ENCODE data around the gene PDZD2.
"Not testable (repeated sequence)": the region's sequence is repeated elsewhere in the genome, so short reads cannot be mapped to it uniquely, and the experiment has no call there.

PDZD2 gene

DNA sequence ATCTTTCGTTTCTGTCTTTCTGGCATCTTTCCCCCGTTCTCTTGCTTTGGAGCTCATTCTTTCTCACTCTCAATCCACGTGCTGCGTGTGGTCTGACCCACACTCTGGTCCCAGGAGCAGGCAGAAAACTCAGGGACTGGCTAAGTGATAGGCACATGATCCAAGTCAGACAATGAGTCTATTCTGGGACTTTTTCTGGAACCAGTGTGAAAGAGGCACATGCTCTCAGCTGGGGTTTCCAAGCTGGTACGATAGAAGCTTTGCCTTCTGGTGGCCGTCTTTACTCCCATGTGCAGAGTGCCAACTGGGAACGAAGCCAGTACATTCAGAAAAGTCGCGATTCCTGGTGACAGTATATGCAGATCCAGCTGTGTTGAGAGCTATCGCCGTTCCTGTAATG is 94.4 kb downstream of the PDZD2 start:
- DNase-seq (ENCODE audit: low spot score), result no peak

DNA sequence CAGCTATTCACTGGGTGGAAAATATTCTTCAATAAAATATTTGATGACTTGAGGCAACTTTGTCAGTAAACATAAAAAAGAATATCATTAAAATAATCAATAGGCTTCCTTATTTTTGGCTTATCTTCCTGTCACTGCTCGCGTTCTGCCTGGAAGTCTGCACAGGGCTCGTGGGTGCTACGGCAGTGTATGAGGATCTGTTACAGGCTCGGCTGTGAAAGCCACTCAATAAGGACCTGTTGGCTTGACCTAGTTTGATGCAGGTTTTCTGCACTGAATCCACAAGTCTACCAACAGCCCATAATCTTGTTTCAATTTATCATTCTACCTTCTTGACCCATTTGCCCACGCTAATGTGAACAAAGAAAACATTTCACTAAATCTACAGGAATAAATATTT is 97.2 kb downstream of the PDZD2 start:
- no peak for DNase-seq (ENCODE audit: low spot score)

DNA sequence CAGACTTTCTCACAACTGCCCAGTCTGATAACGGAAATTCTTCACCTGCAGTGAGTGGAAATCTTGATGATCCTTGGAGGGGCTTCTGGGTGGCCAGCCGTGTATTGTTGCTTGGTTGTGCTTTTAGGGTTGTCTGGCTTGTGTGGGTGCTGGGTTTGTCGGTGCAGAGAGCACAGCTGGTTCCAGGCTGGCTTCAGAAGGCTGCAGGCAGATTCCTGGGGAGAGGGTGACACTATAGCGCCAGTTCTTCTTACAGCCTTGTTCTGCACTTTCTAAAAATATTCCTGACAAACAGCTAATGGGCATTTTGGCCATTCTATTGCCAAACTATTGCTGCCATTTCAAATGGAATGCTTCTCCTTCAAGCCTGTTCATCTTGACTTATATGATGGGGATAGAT is 99.3 kb downstream of the PDZD2 start:
- DNase-seq (ENCODE audit: low spot score), result no peak

DNA sequence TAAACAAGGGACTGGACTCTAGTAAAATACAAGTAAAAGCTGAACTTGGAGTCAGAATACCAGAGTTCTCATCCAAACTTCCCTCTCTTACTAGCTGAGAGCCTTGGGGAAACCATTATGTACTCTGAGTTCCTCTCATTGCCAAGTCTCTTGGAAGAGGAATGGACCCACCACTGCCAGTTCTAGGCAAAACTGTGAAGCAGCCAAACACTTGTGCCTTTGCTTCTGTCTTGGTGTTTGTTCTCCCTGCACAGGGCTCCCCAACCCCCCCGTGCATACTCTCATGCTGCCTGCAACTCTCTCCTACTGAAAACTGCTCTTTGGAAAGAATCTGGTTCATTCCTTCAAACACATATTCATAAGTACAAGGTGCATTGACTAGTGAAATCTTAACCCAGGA is 102.6 kb downstream of the PDZD2 start:
- no peak for DNase-seq (ENCODE audit: low spot score)

DNA sequence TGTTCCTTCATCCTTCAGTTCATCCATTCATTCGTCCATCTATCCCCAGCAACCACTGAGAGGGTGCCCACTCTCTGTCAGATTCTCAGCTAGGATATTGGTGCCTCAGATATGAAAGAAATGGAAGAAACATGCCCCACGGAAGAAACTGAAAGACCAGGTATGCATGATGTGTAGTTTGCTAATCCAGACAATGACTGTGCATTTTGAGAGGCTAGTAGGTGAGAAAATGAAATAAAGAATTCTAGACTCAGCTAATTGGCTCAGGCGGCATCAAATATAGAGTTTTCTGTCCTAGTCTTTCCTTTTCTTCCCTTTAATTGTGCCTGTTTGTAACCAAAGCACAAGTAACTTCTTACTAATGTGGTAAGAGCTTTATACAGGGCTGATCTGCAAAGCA is 104.7 kb downstream of the PDZD2 start:
- DNase-seq (ENCODE audit: low spot score), result no peak

DNA sequence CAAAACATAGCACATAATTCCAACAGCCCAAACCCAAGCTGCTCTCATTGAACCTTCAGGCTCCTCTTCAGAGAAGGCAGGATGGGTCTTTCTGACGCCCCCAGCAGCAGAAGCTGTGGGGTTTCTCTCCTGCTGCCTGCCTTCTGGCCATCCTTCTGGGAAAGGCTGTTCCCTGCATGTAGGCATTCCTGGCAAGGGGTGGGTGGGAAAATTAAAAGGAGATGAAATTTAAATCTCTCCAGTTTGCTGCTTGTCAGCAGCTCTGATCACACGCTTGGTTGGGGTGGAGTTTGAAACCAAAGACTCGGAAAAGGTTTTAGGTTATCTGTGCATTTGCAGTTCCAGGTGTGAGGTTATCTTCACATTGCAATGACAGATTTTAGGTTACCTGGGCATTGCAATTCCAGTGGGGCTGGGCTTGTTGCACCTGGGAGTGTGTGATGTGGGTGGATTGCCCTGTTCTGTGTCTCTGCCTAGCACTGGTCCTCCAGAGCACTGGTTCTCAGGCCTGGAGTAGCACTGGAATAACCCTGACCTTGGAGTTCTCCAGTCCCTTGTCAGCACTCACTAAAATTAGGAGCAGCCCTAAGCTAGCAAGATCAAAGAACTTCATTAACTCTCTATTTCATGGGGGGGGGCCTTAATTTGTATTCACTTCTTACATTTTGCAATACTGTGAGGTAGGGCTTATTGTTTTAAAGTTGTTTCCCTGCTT is 109.7 kb downstream of the PDZD2 start:
- DNase-seq (ENCODE audit: low spot score), result no peak

DNA sequence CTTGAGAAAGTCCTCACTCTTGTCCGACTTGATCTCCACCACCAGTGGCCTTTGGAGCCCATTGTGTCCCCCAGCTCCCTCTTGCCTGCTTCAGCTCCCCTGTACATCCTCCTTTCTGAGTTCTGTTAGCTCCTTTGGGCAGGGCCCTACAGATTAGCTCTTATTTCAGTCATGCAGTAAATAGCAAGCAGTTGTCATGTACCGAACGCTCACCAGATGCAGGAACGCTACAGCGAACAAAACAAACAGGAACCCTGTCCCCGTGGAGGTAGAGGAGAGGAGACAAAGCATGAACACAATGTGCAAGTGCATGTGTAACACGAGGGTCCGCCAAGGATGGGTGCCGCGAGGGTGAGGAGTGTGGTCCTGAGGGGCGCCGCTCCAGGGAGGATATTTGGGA is 111.3 kb downstream of the PDZD2 start:
- no peak for DNase-seq (ENCODE audit: low spot score)

DNA sequence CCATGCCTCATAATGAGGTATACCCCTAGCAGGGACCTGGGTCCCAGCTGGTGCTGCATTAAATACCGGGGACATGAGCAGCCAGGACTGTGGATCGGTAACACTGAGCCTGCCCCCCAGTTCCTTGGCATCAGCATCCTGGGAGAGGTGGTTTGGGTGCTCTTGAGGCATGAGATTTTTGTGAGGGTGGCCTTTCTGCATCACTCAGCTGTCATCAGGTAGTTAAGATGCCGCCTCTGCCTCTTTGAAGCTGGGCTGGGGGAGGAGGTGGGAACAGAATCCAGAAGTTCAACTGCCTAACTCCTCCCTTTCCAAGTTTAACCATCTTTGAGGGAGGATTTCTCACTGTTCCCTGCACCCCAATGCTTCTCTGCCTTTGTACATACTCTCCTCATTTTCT is 112.7 kb downstream of the PDZD2 start:
- DNase-seq (ENCODE audit: low spot score), result no peak

DNA sequence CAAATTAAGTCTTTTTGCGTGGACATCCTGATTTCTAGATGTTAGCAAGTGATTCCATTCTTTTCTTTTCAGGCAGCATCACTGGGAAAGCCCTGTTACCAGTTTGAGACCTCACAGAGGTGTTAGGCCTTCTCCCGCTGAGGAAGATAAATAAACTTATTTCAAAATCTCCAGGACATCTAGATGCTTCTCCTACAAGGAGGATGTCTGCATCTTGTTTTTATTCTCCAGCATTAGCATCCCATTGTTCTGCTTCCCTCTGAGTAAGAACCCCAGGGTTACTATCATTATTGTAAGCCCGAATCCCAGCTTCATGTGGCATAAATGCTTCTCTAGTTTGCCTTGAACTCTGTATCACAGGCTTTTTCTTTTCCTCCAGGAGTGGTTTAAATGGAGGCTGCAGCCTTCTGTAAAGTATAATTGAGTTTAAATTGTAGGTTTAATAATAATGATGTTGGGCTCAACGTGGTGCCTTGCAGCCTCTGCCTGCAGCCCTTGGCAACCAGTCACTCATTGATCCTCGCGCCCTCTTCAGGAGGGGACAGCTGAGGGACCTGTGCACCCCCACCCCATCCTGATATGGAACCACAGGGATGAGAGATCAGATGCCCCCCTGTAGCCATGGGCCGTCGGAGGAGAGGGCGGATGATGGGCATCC is 114.9 kb downstream of the PDZD2 start:
- DNase-seq (ENCODE audit: low spot score), result no peak

DNA sequence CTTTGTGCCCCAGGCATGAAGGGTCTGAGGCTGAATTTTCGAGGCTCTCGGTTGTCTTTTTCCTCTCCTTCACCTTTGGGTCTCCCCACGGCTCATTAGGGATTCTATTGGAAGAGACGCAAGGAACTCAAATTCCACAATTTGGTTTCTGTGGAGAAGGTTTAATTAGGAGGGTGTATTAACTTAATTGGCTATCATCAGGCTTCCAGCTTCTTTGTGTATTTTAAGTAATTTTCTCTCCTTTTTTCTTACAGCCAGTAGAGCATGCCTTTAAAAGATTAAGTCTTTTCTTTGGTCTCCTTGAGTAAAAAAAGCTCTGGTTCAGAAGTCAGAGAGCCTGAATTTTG is 115.4 kb downstream of the PDZD2 start:
- DNase-seq (ENCODE audit: low spot score), result no peak

DNA sequence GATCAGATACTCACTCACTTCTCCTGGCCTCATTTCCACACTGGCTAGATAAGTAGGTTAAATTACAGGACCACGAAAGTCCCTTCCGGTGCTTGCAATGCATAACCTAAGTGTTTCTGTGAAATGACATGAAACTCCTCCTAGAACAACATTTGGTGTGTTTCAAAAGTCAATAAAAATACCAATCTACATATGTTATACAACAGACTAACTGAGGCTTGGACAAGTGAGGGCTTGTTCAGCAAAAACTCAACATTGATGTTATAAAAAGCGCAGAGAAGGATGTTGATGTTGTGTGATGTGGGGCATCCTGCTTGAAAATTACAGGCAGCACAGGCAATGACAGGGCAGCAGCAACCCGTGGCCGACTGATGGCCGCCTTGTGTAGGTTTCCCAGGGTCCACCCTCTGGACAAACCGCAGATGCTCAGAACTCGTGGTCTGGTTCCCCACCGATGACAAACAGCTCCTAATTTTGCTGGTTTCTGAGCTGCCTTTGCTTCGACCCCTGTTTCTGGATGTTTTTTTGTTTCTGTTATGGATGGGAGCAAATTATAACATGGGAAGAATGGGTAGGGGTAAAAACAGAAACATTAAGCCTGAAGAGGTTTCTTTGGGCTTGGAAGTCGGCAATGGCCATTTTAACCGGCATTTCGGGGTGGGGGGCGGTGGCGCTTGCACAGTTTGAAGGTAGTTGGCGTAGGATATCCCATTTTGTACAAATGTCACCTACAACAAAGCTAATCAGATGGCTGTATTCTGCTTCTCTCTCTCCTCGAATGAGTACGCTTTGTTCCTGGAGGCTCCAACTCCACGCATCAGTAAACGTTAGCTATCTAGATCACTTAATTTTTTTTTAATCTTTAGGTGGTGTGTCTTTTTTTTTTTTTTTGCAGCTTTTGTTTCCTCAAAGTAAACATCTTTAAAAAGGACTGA is 116.1 kb downstream of the PDZD2 start:
- no peak for DNase-seq (ENCODE audit: low spot score)

DNA sequence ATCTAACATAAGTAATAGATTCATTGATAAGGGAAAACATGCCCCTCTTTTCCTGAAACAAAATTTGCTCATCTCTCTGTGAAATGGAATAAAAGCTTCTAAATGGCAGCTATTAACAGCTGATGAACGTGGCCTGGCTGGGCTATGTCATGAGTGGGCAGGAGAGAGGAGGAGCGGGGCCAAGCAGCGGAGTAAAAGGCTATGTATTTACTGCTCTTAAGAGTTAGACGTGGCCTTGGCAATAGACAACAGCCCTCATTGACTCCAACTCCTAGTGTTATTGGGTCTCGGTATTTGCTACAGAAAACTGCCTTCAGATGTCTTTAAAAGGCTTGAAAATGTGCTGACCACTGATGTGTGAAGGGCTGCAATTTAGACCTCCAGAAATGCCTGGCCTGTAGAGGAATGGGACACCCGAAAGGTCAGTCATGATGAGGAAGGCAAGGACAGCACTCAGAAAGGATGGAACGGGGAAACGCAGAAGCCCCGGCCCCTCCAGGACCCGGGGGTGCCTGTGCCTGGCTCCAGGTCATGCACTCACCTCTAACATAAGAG is 116.8 kb downstream of the PDZD2 start:
- no peak for DNase-seq (ENCODE audit: low spot score)

DNA sequence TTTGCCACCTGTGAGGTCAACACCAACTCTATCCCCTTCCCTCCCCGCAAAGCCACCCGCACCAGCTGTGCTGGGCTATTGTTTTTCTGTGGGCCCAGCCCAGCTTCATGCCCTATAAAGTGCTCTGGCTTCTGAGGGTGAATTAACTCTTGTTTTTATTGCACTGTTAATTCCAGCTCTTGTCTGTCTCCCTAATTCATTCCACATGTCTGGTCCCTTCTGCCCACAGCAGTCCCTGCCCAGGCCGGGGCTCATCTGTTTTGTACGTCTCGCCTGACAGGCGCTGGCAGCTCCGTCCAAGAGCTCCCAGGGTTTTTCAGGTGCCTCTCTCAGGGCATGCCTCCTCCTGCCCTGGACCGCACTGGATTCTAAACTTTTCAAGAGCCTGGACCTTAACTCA is 118.9 kb downstream of the PDZD2 start:
- DNase-seq (ENCODE audit: low spot score), result no peak

DNA sequence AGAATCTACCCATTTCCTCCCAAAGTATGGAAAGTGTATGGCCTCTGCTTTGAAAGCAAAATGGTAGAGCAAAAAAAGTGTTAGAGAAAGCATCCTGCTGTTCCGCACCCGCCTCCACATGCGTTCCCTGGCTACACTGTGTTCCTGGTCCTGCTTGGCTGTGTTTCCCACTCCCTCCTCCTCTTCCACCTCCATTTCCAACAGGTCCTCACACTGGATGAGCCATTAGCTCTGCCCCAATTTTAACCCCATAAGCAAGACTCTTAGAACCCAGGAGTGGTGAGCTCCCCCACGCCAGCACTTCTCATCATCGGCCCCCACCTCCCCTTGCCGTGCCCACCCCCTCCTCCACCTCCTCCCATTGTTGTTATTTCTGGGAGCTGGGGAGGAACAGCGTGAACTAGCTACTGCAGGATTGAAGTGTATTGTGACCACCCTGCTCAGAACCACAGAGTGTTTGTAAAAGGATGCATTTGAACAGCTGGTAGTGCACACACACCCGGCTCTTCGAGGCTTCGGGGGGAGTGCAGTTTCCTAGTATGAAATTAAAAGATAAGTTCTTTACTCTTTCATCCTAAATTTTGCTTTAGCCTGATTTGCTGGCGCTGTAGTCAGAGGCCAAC is 120.0 kb downstream of the PDZD2 start:
- no peak for DNase-seq (ENCODE audit: low spot score)

DNA sequence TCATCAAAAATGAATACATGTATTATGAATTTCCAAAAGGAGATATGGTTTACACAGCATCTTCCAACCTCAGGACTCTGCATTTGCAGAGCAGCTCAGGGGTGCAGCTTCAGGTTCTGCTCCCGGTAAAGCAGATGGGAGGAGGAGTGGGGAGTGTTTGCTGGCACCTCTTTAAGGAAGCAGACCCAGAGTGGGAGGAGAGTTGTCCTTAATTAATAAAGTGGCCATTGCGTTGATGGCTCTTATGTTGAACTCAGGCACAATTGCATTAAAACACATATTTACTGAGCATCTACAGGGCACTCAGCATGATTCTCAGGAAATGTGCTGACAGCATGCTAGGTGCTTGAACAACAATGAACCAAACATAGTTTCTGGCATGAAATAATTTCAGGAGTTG is 121.0 kb downstream of the PDZD2 start:
- DNase-seq (ENCODE audit: low spot score), result no peak

DNA sequence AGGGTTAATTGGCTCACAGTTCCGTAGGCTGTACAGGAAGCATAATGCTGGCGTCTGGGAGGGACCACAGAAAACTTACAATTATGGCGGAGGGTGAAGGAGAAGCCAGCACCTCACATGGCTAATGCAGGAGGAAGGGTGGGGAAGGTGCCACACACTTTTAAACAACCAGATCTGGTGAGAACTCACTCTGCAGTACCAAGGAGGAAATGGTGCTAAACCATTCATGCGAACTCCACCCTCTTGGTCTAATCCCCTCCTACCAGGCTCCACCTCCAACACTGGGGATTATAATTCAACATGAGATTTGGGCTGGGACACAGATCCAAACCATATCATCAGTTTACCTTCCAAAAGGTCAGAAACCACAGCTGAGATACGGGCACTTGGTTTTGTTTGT is 122.9 kb downstream of the PDZD2 start:
- no peak for DNase-seq (ENCODE audit: low spot score)

DNA sequence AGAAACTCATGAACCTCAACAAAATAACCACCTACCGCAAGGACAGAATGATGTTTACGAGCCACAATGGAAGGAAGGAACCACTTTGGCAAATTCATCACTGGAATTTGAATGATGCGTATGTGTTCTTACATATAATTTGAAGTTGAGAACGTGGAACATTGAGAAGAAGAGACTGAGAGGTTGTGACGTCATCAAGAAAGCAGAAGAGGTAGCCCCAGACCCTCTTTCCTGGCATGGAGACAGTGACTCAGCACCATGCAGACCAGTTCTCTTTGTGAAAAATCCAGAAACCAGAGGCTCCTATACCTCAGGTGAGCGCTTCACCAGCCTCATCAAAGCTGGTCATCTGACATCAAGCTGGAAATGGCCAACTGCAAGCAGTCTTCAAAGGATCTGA is 124.5 kb downstream of the PDZD2 start:
- no peak for DNase-seq (ENCODE audit: low spot score)

DNA sequence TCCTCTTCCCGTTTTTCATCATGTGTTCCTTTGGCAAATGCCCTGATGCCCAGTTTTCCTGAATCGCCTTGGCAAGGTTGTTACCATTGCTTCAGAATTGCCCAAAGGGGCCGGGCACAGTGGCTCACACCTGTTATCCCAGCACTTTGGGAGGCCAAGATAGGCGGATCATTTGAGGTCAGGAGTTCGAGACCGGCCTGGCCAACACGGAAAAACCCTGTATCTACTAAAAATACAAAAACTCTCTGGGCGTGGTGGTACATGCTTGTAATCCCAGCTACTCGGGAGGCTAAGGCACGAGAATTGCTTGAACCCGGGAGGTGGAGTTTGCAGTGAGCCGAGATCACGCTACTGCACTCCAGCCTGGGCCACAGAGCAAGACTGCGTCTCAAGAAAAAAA is 125.8 kb downstream of the PDZD2 start:
- DNase-seq (ENCODE audit: low spot score), result not testable (repeated sequence)

DNA sequence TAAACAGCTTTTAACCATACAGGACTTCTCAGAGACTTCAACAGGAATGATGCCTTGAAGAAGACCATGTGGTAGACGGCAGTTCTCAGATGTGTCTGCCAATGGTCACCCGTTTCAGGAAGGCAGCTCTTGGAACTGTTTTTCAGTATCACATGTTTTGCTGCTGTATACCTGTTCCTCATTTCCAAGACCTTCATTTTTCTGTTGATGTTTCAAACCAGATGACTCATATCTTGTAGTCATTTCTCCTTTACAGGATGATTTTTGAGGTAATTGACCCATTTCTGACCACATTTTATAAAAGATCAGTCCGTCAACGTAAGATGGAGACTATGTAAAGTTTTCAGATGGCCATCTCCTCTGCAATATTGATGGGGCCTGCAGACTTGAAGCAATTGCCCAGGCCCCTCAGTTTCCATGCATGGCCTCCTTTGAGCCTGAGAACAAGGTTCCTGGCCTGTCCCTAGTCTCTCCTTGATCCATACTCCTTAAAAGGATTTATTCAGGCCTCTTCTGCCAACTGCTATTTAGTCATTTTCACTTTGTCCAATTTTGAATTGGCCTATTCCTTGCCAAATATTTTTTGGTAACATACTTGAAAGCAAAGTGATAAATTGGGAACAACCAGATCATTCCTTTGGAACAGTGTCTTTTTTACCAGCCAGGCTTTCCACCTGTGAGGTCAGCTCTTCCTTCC is 128.6 kb downstream of the PDZD2 start:
- DNase-seq (ENCODE audit: low spot score), result no peak

DNA sequence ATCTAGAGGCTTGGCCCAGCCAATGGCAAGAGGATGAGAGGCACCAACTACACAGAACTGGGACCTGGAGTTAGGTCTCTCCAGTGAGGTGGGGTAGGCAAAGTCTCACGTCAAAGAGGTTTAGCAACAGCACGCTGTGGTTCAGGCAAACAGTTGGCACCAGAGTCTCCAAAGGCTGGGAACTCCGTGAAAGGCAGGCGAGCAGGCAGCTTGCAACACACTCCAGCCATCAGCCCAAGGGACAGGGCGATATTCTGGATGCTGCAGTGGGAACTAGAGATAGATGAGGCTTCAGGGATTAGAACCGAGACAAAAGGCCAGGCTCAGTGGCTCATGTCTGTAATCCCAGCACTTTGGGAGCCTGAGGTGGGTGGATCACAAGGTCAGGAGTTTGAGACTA is 129.1 kb downstream of the PDZD2 start:
- no peak for DNase-seq (ENCODE audit: low spot score)

DNA sequence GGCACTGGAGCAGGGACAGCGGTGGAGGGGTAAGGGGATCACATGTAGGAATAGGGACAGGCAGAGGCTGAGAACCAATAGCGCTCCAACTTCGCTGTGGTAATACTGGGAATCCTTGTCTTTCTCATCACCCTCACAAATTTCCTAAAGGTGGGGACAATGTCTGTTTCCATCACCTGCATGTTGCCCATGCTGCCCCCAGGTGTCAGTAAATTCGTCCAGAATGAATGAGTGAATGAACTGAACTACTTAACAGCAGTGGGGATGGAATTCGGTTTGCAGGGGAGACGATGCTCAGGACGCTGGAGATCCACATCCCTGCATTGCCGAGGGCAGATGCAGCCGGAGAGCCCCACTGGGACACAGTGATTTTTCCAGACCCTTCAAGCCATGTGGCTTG is 129.9 kb downstream of the PDZD2 start:
- DNase-seq (ENCODE audit: low spot score), result no peak

DNA sequence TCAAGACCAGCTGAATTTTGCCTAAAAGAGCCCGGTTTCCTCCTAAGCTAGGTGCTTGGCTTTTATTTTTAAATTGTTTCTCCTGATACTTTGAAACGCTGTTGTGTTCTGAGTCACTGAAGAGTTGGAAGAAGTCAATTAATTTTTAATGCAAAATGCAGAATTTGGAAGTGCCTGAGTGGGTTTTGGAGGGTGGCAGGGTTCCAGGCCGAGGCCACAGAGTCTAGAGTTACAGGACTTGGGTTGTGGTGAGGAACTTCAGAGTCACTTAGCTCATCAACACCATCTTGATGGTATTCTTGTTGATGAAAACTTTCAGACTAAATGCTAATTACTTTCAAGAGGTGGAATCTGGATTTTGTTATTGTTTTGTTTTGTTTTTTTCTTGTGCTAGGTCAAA is 130.6 kb downstream of the PDZD2 start:
- no peak for DNase-seq (ENCODE audit: low spot score)
